Esophagus muscularis mucosa (tissue), 4 donors: Measurements from ENCODE around the gene TRIML2. TPM values are rescaled to one million over a fixed set of nuclear protein-coding genes. Genes with fewer than 3 reads are reported as not detected.

Experiments used
- small RNA-seq, 3 donors: library from RNA; depleted of rRNA; stranded (forward); fragments of <200 nt; gene quantifications; one replicate each; pipeline ENCODE3, GENCODE V24; 2016
- total RNA-seq, 4 donors: library from RNA; depleted of rRNA; stranded (reverse); fragments of >200 nt; gene quantifications; one replicate each; pipeline versions ENCODE4 v1.1.0 to v1.2.1, GENCODE V29; 2016

TRIML2 gene
- total RNA-seq, 4 donors from 2014 or later = 0.66 TPM; not detected in 3

Small RNAs within 50 kb of the gene (small RNA-seq; reads per million reads assigned to genes)
- 0 reads per million in 3 donors for gene RNU6-173P

Other genes starting within 250 kb of the TRIML2 start
- gene ZFP42, start 113.8 kb downstream of the TRIML2 start, total RNA-seq = not detected
- not detected for gene TRIML1, start 29.8 kb upstream of the TRIML2 start, total RNA-seq